ENCODE measurements around the gene MBOAT1.
"Not testable (repeated sequence)": the region's sequence is repeated elsewhere in the genome, so short reads cannot be mapped to it uniquely, and the experiment has no call there.

The MBOAT1 gene

GRCh38 chr6:20212392-20213111 lies at the start of gene MBOAT1:
Gene MBOAT1 (minus strand): TSS chr6:20212469. CDS start chr6:20212234, 235 bp downstream.
- peak within 1 kb of the TSS; percentile 96 for H3K4me3 Mint-ChIP-seq
- no peaks in the 10 kb centered on the region for H3K36me3 Mint-ChIP-seq (ENCODE audit: low read depth)
- peak within 1 kb of the TSS; percentile 94 for H3K27ac Mint-ChIP-seq

GRCh38 chr6:20261685-20262084 lies 49.4 kb upstream of the MBOAT1 start:
- no peak overlapping the region for H3K4me3 Mint-ChIP-seq
- H3K4me1 Mint-ChIP-seq (ENCODE audit: low read depth), result no peaks in the 10 kb centered on the region
- no peak overlapping the region for H3K27ac Mint-ChIP-seq
- peaks cover 10% of the 10 kb centered on the region for H3K27me3 Mint-ChIP-seq (ENCODE audit: low read depth)
- H3K9me3 Mint-ChIP-seq, result no peaks in the 10 kb centered on the region
- H3K36me3 Mint-ChIP-seq (ENCODE audit: low read depth), result no peaks in the 10 kb centered on the region

More at GRCh38 chr6:20212392-20213111, at the start of gene MBOAT1:
- H3K9me3 Mint-ChIP-seq, result no peaks in the 10 kb centered on the region
- H3K4me1 Mint-ChIP-seq (ENCODE audit: low read depth), result peaks cover 38% of the 10 kb centered on the region
- H3K27me3 Mint-ChIP-seq (ENCODE audit: low read depth), result peaks cover 5% of the 10 kb centered on the region

GRCh38 chr6:20260360-20260759 lies 48.1 kb upstream of the MBOAT1 start:
- no peaks in the 10 kb centered on the region for H3K36me3 Mint-ChIP-seq (ENCODE audit: low read depth)
- H3K4me1 Mint-ChIP-seq (ENCODE audit: low read depth), result no peaks in the 10 kb centered on the region

GRCh38 chr6:20259316-20260049 lies 47.2 kb upstream of the MBOAT1 start:
- H3K36me3 Mint-ChIP-seq (ENCODE audit: low read depth), result no peaks in the 10 kb centered on the region
- no peak overlapping the region for H3K4me3 Mint-ChIP-seq
- no peak overlapping the region for H3K27ac Mint-ChIP-seq
- H3K9me3 Mint-ChIP-seq, result no peaks in the 10 kb centered on the region
- peaks cover 11% of the 10 kb centered on the region for H3K27me3 Mint-ChIP-seq (ENCODE audit: low read depth)
- no peaks in the 10 kb centered on the region for H3K4me1 Mint-ChIP-seq (ENCODE audit: low read depth)

More at GRCh38 chr6:20260360-20260759, 48.1 kb upstream of the MBOAT1 start:
- Mint-ChIP-seq H3K9me3 (no peaks in the 10 kb centered on the region), H3K27ac (no peak overlapping the region), H3K27me3 (ENCODE audit: low read depth) (peaks cover 10% of the 10 kb centered on the region), H3K4me3 (no peak overlapping the region)

- Mint-ChIP-seq H3K27me3 (ENCODE audit: low read depth) (peaks cover 15% of the 10 kb centered on the region), H3K4me1 (ENCODE audit: low read depth) (no peaks in the 10 kb centered on the region), H3K36me3 (ENCODE audit: low read depth) (no peaks in the 10 kb centered on the region), H3K4me3 (no peak overlapping the region), H3K9me3 (no peaks in the 10 kb centered on the region), H3K27ac (no peak overlapping the region)
Observed at GRCh38 chr6:20255428-20255827, 43.2 kb upstream of the MBOAT1 start.

- Mint-ChIP-seq H3K27me3 (ENCODE audit: low read depth) (peaks cover 15% of the 10 kb centered on the region), H3K4me3 (no peak overlapping the region), H3K9me3 (no peaks in the 10 kb centered on the region), H3K27ac (no peak overlapping the region), H3K36me3 (ENCODE audit: low read depth) (no peaks in the 10 kb centered on the region), H3K4me1 (ENCODE audit: low read depth) (no peaks in the 10 kb centered on the region)
Observed at GRCh38 chr6:20254295-20254694, 42.0 kb upstream of the MBOAT1 start.

- no peaks in the 10 kb centered on the region for H3K4me1 Mint-ChIP-seq (ENCODE audit: low read depth)
- no peak overlapping the region for H3K4me3 Mint-ChIP-seq
- H3K9me3 Mint-ChIP-seq, result no peaks in the 10 kb centered on the region
- peaks cover 15% of the 10 kb centered on the region for H3K27me3 Mint-ChIP-seq (ENCODE audit: low read depth)
- H3K36me3 Mint-ChIP-seq (ENCODE audit: low read depth), result no peaks in the 10 kb centered on the region
- H3K27ac Mint-ChIP-seq, result no peak overlapping the region
Observed at GRCh38 chr6:20253021-20253420, 40.8 kb upstream of the MBOAT1 start.

GRCh38 chr6:20252311-20252710 lies 40.0 kb upstream of the MBOAT1 start:
- Mint-ChIP-seq H3K4me1 (ENCODE audit: low read depth) (no peaks in the 10 kb centered on the region), H3K36me3 (ENCODE audit: low read depth) (no peaks in the 10 kb centered on the region), H3K9me3 (no peaks in the 10 kb centered on the region), H3K4me3 (no peak overlapping the region), H3K27me3 (ENCODE audit: low read depth) (peaks cover 15% of the 10 kb centered on the region), H3K27ac (no peak overlapping the region)

GRCh38 chr6:20251525-20251924 lies 39.3 kb upstream of the MBOAT1 start:
- Mint-ChIP-seq H3K27me3 (ENCODE audit: low read depth) (peaks cover 15% of the 10 kb centered on the region), H3K4me3 (no peak overlapping the region), H3K4me1 (ENCODE audit: low read depth) (no peaks in the 10 kb centered on the region), H3K9me3 (no peaks in the 10 kb centered on the region), H3K36me3 (ENCODE audit: low read depth) (no peaks in the 10 kb centered on the region), H3K27ac (no peak overlapping the region)

GRCh38 chr6:20246125-20246524 lies 33.9 kb upstream of the MBOAT1 start:
- Mint-ChIP-seq H3K36me3 (ENCODE audit: low read depth) (no peaks in the 10 kb centered on the region), H3K4me3 (no peak overlapping the region), H3K27me3 (ENCODE audit: low read depth) (no peaks in the 10 kb centered on the region), H3K27ac (no peak overlapping the region), H3K9me3 (no peaks in the 10 kb centered on the region), H3K4me1 (ENCODE audit: low read depth) (no peaks in the 10 kb centered on the region)

- H3K27ac Mint-ChIP-seq; H3K27me3 Mint-ChIP-seq (ENCODE audit: low read depth); H3K4me3 Mint-ChIP-seq; H3K4me1 Mint-ChIP-seq (ENCODE audit: low read depth); H3K36me3 Mint-ChIP-seq (ENCODE audit: low read depth); H3K9me3 Mint-ChIP-seq: not testable (repeated sequence)
Observed at GRCh38 chr6:20244807-20245681, 32.8 kb upstream of the MBOAT1 start.

- H3K9me3 Mint-ChIP-seq, result no peaks in the 10 kb centered on the region
- H3K27ac Mint-ChIP-seq, result no peak overlapping the region
- H3K4me1 Mint-ChIP-seq (ENCODE audit: low read depth), result no peaks in the 10 kb centered on the region
- H3K36me3 Mint-ChIP-seq (ENCODE audit: low read depth), result no peaks in the 10 kb centered on the region
- H3K27me3 Mint-ChIP-seq (ENCODE audit: low read depth), result no peaks in the 10 kb centered on the region
- no peak overlapping the region for H3K4me3 Mint-ChIP-seq
Observed at GRCh38 chr6:20243288-20243687, 31.0 kb upstream of the MBOAT1 start.

- Mint-ChIP-seq H3K27ac (no peak overlapping the region), H3K4me1 (ENCODE audit: low read depth) (peaks cover 3% of the 10 kb centered on the region), H3K27me3 (ENCODE audit: low read depth) (no peaks in the 10 kb centered on the region), H3K4me3 (no peak overlapping the region), H3K9me3 (no peaks in the 10 kb centered on the region), H3K36me3 (ENCODE audit: low read depth) (no peaks in the 10 kb centered on the region)
Observed at GRCh38 chr6:20242397-20242796, 30.1 kb upstream of the MBOAT1 start.

GRCh38 chr6:20241102-20241501 lies 28.8 kb upstream of the MBOAT1 start:
- no peaks in the 10 kb centered on the region for H3K36me3 Mint-ChIP-seq (ENCODE audit: low read depth)
- no peak overlapping the region for H3K27ac Mint-ChIP-seq
- no peak overlapping the region for H3K4me3 Mint-ChIP-seq
- H3K27me3 Mint-ChIP-seq (ENCODE audit: low read depth), result no peaks in the 10 kb centered on the region
- H3K4me1 Mint-ChIP-seq (ENCODE audit: low read depth), result peaks cover 3% of the 10 kb centered on the region
- H3K9me3 Mint-ChIP-seq, result no peaks in the 10 kb centered on the region
